ENCODE measurements around the gene TMEM37.
A peak's percentile ranks its signal among the peaks of the same experiment; 100 is the strongest.

Gene TMEM37

GRCh38 chr2:119417908-119418307, 13.7 kb upstream of the TMEM37 start:
- no peak for DNase-seq (ENCODE audit: low read depth, low spot score)

- no peak for DNase-seq (ENCODE audit: low read depth, low spot score)
Measured at GRCh38 chr2:119419065-119419464, 12.6 kb upstream of the TMEM37 start.

- DNase-seq (ENCODE audit: low read depth, low spot score) = no peak
Measured at GRCh38 chr2:119419803-119420508, 11.7 kb upstream of the TMEM37 start.

- no peak for DNase-seq (ENCODE audit: low read depth, low spot score)
Measured at GRCh38 chr2:119421304-119421703, 10.3 kb upstream of the TMEM37 start.

GRCh38 chr2:119421741-119422140, 9.9 kb upstream of the TMEM37 start:
- no peak for DNase-seq (ENCODE audit: low read depth, low spot score)

- no peak for DNase-seq (ENCODE audit: low read depth, low spot score)
Measured at GRCh38 chr2:119422360-119423107, 9.1 kb upstream of the TMEM37 start.

GRCh38 chr2:119423108-119423444, 8.6 kb upstream of the TMEM37 start:
- no peak for DNase-seq (ENCODE audit: low read depth, low spot score)

- DNase-seq (ENCODE audit: low read depth, low spot score) = no peak
Measured at GRCh38 chr2:119423811-119424210, 7.8 kb upstream of the TMEM37 start.

- no peak for DNase-seq (ENCODE audit: low read depth, low spot score)
Measured at GRCh38 chr2:119424284-119425118, 7.2 kb upstream of the TMEM37 start.

GRCh38 chr2:119425119-119425405, 6.6 kb upstream of the TMEM37 start:
- no peak for DNase-seq (ENCODE audit: low read depth, low spot score)

GRCh38 chr2:119425620-119426395, 5.8 kb upstream of the TMEM37 start:
- DNase-seq (ENCODE audit: low read depth, low spot score) = no peak

- DNase-seq (ENCODE audit: low read depth, low spot score) = no peak
Measured at GRCh38 chr2:119426396-119426675, 5.3 kb upstream of the TMEM37 start.

GRCh38 chr2:119426801-119427395, 4.8 kb upstream of the TMEM37 start:
- no peak for DNase-seq (ENCODE audit: low read depth, low spot score)

- DNase-seq (ENCODE audit: low read depth, low spot score) = no peak
Measured at GRCh38 chr2:119427756-119428155, 3.9 kb upstream of the TMEM37 start.

- no peak for DNase-seq (ENCODE audit: low read depth, low spot score)
Measured at GRCh38 chr2:119428488-119429224, 3.0 kb upstream of the TMEM37 start.

GRCh38 chr2:119429225-119429981, 2.3 kb upstream of the TMEM37 start:
- DNase-seq (ENCODE audit: low read depth, low spot score) = no peak

GRCh38 chr2:119430023-119430498, 1.6 kb upstream of the TMEM37 start:
- no peak for DNase-seq (ENCODE audit: low read depth, low spot score)

- DNase-seq (ENCODE audit: low read depth, low spot score) = peak; percentile 13
Measured at GRCh38 chr2:119431976-119432850, 559 bp downstream of the TMEM37 start.

- no peak for DNase-seq (ENCODE audit: low read depth, low spot score)
Measured at GRCh38 chr2:119432851-119433522, 1.3 kb downstream of the TMEM37 start.
